DND-41 (cell line): ENCODE measurements around the gene IKZF5.

ENCODE experiments used
- ATAC-seq: fragments of 200-7000 bp; cut with Tn5 transposase; 3 replicates; pipeline ENCODE4 v1.9.1; 2021; ENCODE audit warnings: low read depth; ENCODE audit not compliant: insufficient read depth
- DNase-seq: peaks from one replicate; pipeline ENCODE4 v3.0.0-alpha.2; 2020
- H2AFZ ChIP-seq: 2 replicates; pipeline ENCODE4 v1.6.0; 2012; ENCODE audit warnings: low read depth, low read length
- H3K27ac ChIP-seq: 2 replicates; pipeline ENCODE4 v1.5.1; 2012; ENCODE audit warnings: low read length, inconsistent platforms
- H3K27me3 ChIP-seq: fragments of 200-600 bp; sonication (generic); 2 replicates; pipeline ENCODE4 v1.6.0; 2012; ENCODE audit warnings: low read length, mild to moderate bottlenecking, inconsistent platforms; ENCODE audit not compliant: insufficient read depth, poor library complexity
- H3K36me3 ChIP-seq: 2 replicates; pipeline ENCODE4 v1.5.1; 2012; ENCODE audit warnings: low read length, inconsistent platforms; ENCODE audit not compliant: insufficient read depth
- H3K4me1 ChIP-seq: 2 replicates; pipeline ENCODE4 v1.5.1; 2012; ENCODE audit warnings: mild to moderate bottlenecking, low read length; ENCODE audit not compliant: insufficient read depth
- H3K4me2 ChIP-seq: 2 replicates; pipeline ENCODE4 v1.6.0; 2012; ENCODE audit warnings: mild to moderate bottlenecking, moderate library complexity, low read length, inconsistent platforms; ENCODE audit not compliant: insufficient read depth
- H3K4me3 ChIP-seq, 2 experiments: fragments of 200-600 bp in 1 of 2; shearing (Covaris generic) in 1 of 2; 2 replicates each; pipeline ENCODE4 v1.5.1; 2012 to 2016; ENCODE audit warnings: inconsistent platforms in 2 of 2, low read length in 2 of 2, mild to moderate bottlenecking in 2 of 2, low read depth in 1 of 2, moderate library complexity in 1 of 2
- H3K79me2 ChIP-seq: 2 replicates; pipeline ENCODE4 v1.6.0; 2012; ENCODE audit warnings: low read length, inconsistent platforms; ENCODE audit not compliant: insufficient read depth
- H3K9ac ChIP-seq: 2 replicates; pipeline ENCODE4 v1.6.0; 2012; ENCODE audit warnings: low read depth, mild to moderate bottlenecking, inconsistent platforms, low read length, moderate library complexity
- H3K9me3 ChIP-seq: 2 replicates; pipeline ENCODE4 v1.5.1; 2012; ENCODE audit warnings: low read length, moderate library complexity, mild to moderate bottlenecking, inconsistent platforms; ENCODE audit not compliant: insufficient read depth, severe bottlenecking
- H4K20me1 ChIP-seq: 2 replicates; pipeline ENCODE4 v1.6.0; 2012; ENCODE audit warnings: low read length; ENCODE audit not compliant: insufficient read depth
- EZH2 ChIP-seq: IDR thresholded peaks from 3 replicates; pipeline ENCODE4 v1.6.1; 2012; ENCODE audit warnings: borderline replicate concordance, low read depth, mild to moderate bottlenecking, moderate library complexity, low read length, inconsistent platforms; ENCODE audit not compliant: severe bottlenecking
- TF ChIP-seq, protein P1 (sequence below): IDR thresholded peaks from 2 replicates; pipeline ENCODE4 v1.5.1; 2012; ENCODE audit warnings: borderline replicate concordance, low read length, moderate library complexity, mild to moderate bottlenecking; ENCODE audit not compliant: poor library complexity, severe bottlenecking; ENCODE audit errors: extremely low read depth

Gene IKZF5

DNA sequence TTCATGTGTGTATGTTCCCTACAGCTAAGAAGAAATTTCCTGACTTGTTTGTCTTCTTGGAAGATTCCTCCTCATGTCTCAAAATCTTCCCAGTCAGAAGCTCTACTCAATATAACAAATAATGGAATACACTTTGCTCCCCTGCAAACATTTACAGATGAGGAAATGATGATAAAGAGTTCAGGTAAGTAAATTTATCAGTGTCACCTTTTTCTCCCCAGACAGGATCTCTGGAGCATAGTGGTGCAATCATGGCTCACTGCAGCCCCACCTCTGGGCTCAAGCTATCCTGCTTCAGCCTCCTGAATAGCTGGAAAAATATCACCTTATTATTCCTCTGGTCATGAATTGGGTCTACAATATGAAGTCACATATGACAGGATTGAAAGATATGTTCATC is 25.7 kb upstream of the IKZF5 start:
- DNase-seq (no peak), ATAC-seq (no peak)
- no peak overlapping the region for H3K9ac ChIP-seq
- no peaks in the 10 kb centered on the region for H3K4me1 ChIP-seq
- no peaks in the 10 kb centered on the region for H3K9me3 ChIP-seq
- H3K27me3 ChIP-seq: no peaks in the 10 kb centered on the region
- no peak overlapping the region for H3K27ac ChIP-seq
- TF ChIP-seq, protein P1, sequence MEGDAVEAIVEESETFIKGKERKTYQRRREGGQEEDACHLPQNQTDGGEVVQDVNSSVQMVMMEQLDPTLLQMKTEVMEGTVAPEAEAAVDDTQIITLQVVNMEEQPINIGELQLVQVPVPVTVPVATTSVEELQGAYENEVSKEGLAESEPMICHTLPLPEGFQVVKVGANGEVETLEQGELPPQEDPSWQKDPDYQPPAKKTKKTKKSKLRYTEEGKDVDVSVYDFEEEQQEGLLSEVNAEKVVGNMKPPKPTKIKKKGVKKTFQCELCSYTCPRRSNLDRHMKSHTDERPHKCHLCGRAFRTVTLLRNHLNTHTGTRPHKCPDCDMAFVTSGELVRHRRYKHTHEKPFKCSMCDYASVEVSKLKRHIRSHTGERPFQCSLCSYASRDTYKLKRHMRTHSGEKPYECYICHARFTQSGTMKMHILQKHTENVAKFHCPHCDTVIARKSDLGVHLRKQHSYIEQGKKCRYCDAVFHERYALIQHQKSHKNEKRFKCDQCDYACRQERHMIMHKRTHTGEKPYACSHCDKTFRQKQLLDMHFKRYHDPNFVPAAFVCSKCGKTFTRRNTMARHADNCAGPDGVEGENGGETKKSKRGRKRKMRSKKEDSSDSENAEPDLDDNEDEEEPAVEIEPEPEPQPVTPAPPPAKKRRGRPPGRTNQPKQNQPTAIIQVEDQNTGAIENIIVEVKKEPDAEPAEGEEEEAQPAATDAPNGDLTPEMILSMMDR: no peak
- TF ChIP-seq EZH2: no peak
- no peak overlapping the region for H3K4me2 ChIP-seq
- H2AFZ ChIP-seq: no peak overlapping the region
- H3K4me3 ChIP-seq: no peak overlapping the region
- no peaks in the 10 kb centered on the region for H3K79me2 ChIP-seq
- H3K36me3 ChIP-seq: peaks cover 15% of the 10 kb centered on the region; the same call in 1 of the 2 replicates
- H4K20me1 ChIP-seq: no peaks in the 10 kb centered on the region

DNA sequence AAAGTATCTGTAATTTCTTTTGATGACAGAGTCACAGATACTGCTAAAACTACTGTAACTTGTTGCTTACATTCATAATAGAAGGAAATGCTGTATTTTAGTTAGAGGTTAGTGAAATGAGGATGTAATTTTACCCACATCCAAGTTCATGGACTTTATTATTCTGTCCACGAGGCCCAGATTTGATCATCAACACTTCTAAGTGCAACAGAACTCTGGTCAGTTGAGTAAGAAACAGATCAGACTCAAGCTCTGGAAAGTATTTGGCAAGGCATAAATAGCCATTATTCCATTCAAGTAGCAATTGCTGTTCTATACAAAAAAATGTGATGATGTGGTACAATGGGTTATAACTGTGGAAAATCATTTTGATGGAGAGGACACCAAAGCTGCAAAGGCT is 22.5 kb upstream of the IKZF5 start:
- no peak for ATAC-seq
- peaks cover 6% of the 10 kb centered on the region; the same call in 1 of the 2 replicates for H3K36me3 ChIP-seq

DNA sequence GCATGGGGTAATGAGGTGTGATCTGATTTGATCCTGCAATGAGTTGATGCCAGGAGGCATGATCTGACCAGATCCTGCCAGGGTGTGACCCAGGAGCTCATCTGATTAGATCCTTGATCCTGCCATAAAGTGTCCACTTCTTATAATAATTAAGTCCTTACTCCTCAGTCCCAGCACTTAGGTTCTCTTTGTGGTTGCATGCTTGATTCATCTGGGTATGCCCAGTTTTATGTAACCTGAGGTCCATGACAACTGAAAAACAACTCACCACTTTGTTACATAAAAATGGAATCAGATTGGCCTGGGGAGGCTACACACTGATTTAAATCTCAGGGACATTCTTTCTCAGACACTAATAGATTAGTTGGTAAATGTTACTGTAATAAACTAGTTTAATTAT is 19.3 kb upstream of the IKZF5 start:
- H3K27ac ChIP-seq: no peak overlapping the region
- H3K4me1 ChIP-seq: no peaks in the 10 kb centered on the region
- H3K9ac ChIP-seq: no peak overlapping the region
- DNase-seq (no peak), ATAC-seq (no peak)
- H2AFZ ChIP-seq: no peak overlapping the region
- no peaks in the 10 kb centered on the region for H3K9me3 ChIP-seq
- no peaks in the 10 kb centered on the region for H4K20me1 ChIP-seq
- H3K4me3 ChIP-seq: no peak overlapping the region
- H3K79me2 ChIP-seq: no peaks in the 10 kb centered on the region
- no peaks in the 10 kb centered on the region for H3K36me3 ChIP-seq
- H3K27me3 ChIP-seq: no peaks in the 10 kb centered on the region
- no peak overlapping the region for H3K4me2 ChIP-seq
- no peak for TF ChIP-seq EZH2
- TF ChIP-seq, protein P1: no peak

More for the DNA sequence above, 22.5 kb upstream of the IKZF5 start:
- H3K79me2 ChIP-seq: no peaks in the 10 kb centered on the region
- no peaks in the 10 kb centered on the region for H3K9me3 ChIP-seq
- H3K9ac ChIP-seq: no peak overlapping the region
- no peaks in the 10 kb centered on the region for H4K20me1 ChIP-seq
- DNase-seq: no peak
- no peak overlapping the region for H3K4me2 ChIP-seq
- H3K27me3 ChIP-seq: no peaks in the 10 kb centered on the region
- TF ChIP-seq, protein P1: no peak
- TF ChIP-seq EZH2: no peak
- no peak overlapping the region for H2AFZ ChIP-seq
- no peaks in the 10 kb centered on the region for H3K4me1 ChIP-seq
- no peak overlapping the region for H3K4me3 ChIP-seq
- H3K27ac ChIP-seq: no peak overlapping the region

DNA sequence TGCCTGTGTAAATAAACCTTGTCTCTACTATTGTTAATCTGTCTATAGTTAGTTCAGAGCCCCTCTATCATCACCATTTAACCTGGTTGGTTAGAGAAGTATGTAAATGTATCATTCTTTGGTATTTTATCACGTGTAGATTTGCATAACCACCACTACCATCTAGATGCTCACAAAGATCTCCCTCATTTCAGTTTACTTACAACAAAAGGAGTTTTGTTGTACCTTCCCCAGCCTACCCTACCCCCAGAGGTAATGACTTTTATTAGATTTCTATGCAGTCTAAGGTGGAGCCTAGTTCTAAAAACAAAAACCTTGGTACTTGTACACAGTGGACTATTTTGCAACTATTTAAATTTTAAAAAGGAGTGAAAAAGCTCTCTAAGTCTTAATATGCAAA is 17.7 kb upstream of the IKZF5 start:
- H3K9ac ChIP-seq: no peak overlapping the region
- no peaks in the 10 kb centered on the region for H4K20me1 ChIP-seq
- H3K27me3 ChIP-seq: no peaks in the 10 kb centered on the region
- no peak for ATAC-seq
- no peaks in the 10 kb centered on the region for H3K79me2 ChIP-seq
- no peak overlapping the region for H3K4me3 ChIP-seq
- H3K36me3 ChIP-seq: no peaks in the 10 kb centered on the region
- no peaks in the 10 kb centered on the region for H3K4me1 ChIP-seq
- no peak for TF ChIP-seq EZH2
- TF ChIP-seq, protein P1: no peak
- no peak overlapping the region for H3K27ac ChIP-seq
- no peak overlapping the region for H2AFZ ChIP-seq
- no peak overlapping the region for H3K4me2 ChIP-seq
- no peak for DNase-seq
- no peaks in the 10 kb centered on the region for H3K9me3 ChIP-seq
